HG03571 (cell line): Measurements from ENCODE around the gene AQP5.
"Not testable (repeated sequence)": the region's sequence is repeated elsewhere in the genome, so short reads cannot be mapped to it uniquely, and the experiment has no call there.

Source experiments
- ATAC-seq: cut with Tn5 transposase; IDR thresholded peaks from one replicate; pipeline ENCODE4 v1.9.1; 2021; ENCODE audit not compliant: unreplicated experiment

The AQP5 gene

DNA sequence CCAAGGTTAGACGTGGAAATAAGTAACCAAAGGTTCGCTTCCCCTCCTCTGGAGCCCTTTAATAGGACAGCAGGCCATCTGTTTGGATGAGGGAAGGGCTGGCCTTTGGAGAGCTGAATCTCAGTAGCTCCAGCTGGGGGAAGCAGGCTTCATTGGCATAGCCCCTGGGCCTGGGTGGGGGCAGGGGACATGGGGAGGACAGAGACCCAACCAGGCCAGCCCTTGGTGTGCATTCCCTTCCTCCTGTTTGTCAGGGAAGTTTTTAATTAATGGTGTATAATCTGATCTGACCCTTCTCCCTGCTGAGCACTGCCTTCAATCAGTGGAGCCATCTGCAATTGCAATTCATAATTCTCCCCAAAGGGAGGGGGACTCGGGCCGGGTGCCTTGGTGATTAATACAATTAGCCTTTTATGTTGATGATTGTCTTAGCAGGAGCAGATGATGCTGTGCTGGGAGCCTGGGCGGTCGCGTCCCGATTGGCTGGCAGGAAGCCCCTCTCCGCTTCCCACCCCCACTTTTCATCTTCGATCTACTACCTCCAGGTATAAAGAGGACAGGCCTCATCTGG lies 17.4 kb downstream of the AQP5 start:
- ATAC-seq, result no peak

DNA sequence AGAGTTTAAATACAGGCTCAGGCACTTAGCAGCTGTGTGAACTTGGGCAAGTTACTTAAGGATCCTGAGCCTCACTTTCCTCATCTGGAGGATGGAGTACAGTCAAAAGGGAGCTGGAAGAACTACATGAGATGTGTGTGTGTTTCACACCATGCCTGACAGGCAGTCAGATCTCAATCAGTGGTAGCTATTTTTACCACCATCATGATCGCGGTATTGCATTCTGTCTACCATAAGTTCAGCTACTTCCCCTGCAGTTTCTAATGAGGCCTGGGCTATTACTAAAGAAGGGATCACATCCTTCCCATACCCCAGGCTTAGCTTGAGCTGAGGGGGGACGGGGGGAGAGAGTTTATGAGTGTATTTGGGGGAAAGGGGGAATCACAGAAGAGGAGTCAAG lies 18.1 kb downstream of the AQP5 start:
- no peak for ATAC-seq

GRCh38 chr12:49980501-49981349 lies 19.1 kb downstream of the AQP5 start:
- no peak for ATAC-seq

DNA sequence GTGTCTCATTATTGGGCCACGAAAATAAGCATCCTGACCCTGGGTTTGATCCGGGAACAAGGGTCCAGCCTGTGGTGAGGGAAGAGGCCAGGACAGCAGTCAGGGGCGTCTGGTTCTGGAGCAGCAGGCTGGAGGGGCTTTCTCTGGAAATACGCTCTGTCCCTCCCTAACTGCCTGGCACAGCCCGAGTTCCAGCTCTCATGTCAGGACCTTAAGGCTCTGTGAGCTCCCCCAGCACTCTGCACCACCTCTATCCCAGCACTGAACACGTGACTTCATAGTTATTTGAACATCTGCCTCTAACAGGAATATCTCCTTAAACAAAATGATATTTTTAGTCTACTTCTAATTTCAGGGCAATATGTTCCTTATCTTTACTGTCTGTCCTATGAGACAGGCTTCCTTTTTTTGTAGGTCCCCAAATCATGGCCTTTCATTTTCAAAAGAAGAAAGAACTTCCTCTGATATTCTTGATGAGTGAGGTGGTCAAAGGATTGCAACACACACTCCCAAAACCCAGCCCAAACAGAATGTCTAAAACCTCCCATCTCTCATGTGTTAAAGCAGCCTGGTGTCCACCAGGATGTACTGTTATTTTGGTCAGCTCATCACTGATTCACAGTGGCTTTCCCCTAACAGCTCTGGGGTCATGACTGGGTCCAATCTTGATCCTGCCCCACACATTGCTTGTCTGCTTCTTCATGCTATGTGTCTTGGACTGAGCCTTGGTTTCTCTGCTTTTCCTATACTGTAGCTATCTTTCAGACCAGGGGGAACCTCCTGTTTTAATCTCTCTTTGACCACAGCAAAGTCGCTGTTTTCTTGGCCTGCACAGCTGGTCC lies 20.8 kb downstream of the AQP5 start:
- no peak for ATAC-seq

- ATAC-seq, result no peak
These were observed 22.2 kb downstream of the AQP5 start for GRCh38 chr12:49983892-49984291.

DNA sequence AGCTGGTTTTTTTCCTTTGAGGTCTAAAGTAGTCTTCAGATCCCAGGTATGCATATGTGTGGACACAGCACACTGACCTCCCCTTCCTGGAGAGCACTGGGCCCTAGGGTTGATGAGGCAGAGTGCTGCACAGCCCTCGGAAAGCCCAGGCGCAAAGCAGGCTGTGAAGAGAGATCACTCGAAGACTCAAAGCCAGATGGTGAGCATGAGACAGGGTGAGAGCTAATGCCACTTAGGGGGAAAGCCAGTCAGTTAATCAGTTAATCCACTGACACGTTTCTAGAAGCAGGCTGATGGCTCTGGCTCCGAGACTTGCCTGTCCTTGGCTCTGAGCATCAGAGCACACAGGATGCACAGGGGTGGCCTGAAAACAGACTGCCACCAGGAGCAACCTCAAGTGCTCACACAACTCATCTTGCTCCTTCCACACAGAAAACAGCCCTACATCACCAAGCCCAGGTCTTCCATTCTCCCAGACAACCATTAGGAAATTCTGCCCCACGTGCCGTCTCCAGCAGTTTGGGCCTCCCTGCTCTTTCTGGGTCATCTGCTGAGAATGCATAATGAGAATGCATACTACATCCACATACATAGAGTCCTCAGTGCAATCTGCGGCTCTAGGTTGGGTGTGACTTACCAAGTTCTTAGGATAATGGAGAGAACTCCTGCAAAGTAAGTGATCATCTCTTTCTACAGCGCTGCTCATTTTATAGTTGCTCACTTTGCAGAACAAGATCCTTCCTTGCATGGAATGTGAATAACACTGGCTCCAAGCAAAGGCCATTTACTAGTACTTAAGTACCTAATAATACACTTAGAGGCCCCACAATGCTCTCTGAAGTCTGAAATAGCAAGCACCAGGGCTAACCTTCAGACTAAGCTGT lies 23.0 kb downstream of the AQP5 start:
- ATAC-seq, result no peak

- ATAC-seq, result no peak
These were observed 24.3 kb downstream of the AQP5 start for GRCh38 chr12:49985981-49986380.

DNA sequence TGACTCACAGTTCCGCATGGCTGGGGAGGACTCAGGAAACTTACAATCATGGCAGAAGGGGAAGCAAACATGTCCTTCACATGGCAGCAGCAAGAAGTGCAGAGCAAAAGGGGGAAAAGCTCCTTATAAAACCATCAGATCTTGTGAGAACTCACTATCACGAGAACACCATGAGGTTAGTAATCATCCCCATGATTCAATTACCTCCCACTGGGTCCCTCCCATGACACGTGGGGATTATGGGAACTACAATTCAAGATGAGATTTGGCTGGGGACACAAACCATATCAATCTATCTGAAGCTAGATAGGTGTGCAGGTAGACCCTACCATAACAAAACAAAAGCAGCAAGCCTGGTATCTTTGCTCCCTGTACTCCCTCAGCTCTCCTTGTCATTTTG lies 24.8 kb downstream of the AQP5 start:
- ATAC-seq, result not testable (repeated sequence)

DNA sequence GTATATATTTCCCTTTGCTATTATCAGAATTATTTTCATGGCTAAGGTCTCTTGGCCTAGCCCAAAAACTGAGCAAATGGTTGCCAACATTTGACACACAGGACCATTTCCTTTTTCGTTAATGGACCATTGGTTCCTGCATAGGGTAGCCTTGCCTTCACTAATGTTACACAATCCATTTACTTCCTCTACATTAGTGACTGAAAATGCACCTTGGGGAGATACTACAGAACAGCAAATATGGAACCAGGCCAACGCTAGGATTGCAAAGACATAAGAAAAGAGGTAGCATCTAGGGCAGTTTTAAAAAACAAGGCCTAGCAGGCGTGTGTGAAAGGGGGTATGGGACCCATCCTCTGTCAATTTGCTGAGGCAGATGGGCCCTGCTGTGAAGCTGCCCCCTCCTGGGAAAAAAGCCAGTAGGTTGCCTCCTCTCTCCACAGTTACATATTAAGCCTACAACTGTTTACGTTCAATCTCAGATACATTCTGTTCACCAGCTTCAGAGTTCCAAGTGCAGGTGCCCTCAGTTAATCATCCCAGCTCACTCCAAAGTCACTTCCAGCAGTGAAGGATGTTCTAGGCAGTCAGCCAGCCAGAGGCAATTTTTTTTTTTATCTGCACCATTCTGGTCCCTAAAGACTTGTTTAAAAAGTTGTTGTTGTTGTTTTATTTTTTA lies 26.1 kb downstream of the AQP5 start:
- ATAC-seq, result no peak

DNA sequence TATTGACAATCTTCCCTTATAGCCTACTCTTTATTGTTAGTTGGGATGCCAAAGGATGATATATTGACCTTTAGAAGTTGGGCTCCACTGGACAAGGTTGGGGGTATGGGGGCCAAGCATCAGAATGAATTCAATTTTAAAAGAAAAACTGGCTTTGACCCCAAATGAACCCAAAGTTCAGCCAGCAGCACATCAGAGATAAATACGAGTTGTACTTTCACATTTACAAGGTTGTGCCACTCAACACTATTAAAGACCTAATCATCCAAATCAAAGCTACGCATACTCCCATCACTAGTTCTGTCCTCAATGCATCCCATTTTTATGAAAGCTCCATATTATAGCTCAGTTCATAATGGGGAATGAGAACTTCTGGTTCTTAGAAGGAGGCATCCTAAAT lies 27.7 kb downstream of the AQP5 start:
- ATAC-seq, result not testable (repeated sequence)

GRCh38 chr12:49990273-49990672 lies 28.6 kb downstream of the AQP5 start:
- no peak for ATAC-seq

- no peak for ATAC-seq
These were observed 36.8 kb downstream of the AQP5 start for GRCh38 chr12:49998453-49998852.

- ATAC-seq, result no peak
These were observed 41.9 kb downstream of the AQP5 start for GRCh38 chr12:50003595-50003994.

DNA sequence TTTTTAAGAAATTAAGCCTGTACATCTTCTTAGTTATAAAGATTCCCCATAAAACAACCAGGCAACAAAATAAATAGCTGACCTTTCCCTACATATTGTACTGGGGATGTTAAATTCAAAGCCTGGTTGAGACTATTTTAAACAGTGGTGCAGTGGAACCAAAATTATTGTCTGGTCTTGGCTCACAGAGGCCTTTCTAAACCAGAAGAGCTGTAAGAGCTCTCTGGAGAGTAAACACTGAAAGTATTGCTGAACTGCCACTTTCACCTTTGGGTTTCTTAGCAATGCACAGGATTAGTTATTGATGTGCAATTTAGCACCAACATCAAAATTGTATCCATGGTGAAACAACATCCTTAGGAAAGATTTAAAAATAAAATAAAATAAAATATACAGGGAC lies 43.0 kb downstream of the AQP5 start:
- no peak for ATAC-seq

- ATAC-seq, result no peak
These were observed 43.5 kb downstream of the AQP5 start for GRCh38 chr12:50005175-50005574.

DNA sequence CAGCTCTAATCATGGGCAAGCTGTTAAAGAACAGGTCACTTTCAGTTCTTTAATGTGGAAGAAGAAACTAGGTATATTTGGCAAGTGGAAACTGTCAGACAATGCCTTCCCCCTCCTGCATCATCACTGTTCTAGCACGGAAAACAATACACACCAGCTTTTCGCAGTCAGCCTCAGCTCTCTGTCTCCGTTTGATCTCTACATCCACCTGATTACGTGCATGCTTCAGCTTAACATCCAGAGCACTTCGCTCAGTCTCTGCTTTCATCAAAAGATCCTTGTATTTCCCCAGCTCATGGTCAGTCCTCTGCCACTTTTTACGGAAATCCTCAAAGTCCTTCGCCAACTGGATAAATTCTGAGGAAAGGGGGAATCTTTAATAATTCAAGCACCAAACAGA lies 44.6 kb downstream of the AQP5 start:
- ATAC-seq, result no peak

- no peak for ATAC-seq
These were observed 45.2 kb downstream of the AQP5 start for GRCh38 chr12:50006754-50007442.

- ATAC-seq, result no peak
These were observed 51.9 kb downstream of the AQP5 start for GRCh38 chr12:50013361-50014147.

DNA sequence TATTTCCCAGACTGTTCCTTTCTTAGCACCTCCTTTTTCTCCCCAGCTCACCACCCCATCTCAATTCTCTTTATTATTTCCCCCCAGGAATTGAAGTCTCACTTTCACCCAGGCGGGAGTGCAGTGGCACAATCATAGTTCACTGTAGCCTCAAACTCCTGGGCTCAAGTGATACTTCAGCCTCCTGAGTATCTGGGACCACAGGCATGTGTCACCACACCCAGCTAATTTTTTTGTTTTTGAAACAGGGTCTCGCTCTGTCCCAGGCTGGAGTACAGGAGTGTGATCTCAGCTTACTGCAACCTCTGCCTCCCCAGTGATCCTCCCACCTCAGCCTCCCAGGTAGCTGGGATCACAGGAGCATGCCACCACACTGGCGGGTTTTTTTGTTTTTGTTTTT lies 52.7 kb downstream of the AQP5 start:
- no peak for ATAC-seq
